Measurements from ENCODE around the gene MDH1.

MDH1 gene

GRCh38 chr2:63631501-63631900, 42.7 kb downstream of the MDH1 start:
- ATAC-seq: no peak
- TF ChIP-seq ZFP30 (CRISPR knock-in tag; IDR thresholded peaks at IDR 0.05) (no peak), TCF4 (CRISPR knock-in tag; IDR thresholded peaks at IDR 0.05; ENCODE audit: borderline replicate concordance) (peak; percentile 79; the same call in 1 of the 2 replicates)

GRCh38 chr2:63632382-63632781, 43.6 kb downstream of the MDH1 start:
- TF ChIP-seq ZFP3 (CRISPR knock-in tag; IDR thresholded peaks at IDR 0.05) (no peak), ZNF70 (CRISPR knock-in tag; IDR thresholded peaks at IDR 0.05) (no peak), RARB (CRISPR knock-in tag; IDR thresholded peaks at IDR 0.05) (no peak), CREB5 (CRISPR knock-in tag; IDR thresholded peaks at IDR 0.05; ENCODE audit: low read depth) (no peak), POU6F1 (CRISPR knock-in tag; IDR thresholded peaks at IDR 0.05; ENCODE audit: borderline replicate concordance, low read depth) (no peak), CSDC2 (CRISPR knock-in tag; IDR thresholded peaks at IDR 0.05) (no peak), ISL1 (CRISPR knock-in tag; IDR thresholded peaks at IDR 0.05) (no peak), TOX (CRISPR knock-in tag; IDR thresholded peaks at IDR 0.05; ENCODE audit: borderline replicate concordance) (no peak), ARNTL (CRISPR knock-in tag; IDR thresholded peaks at IDR 0.05; ENCODE audit: borderline replicate concordance, low read depth) (no peak), ZC3H10 (CRISPR knock-in tag; IDR thresholded peaks at IDR 0.05) (no peak), PPARA (CRISPR knock-in tag; IDR thresholded peaks at IDR 0.05; ENCODE audit: borderline replicate concordance) (no peak), ZNF565 (CRISPR knock-in tag; conservative IDR thresholded peaks at IDR 0.05; ENCODE audit: low read depth) (no peak), SNAI2 (CRISPR knock-in tag; IDR thresholded peaks at IDR 0.05) (no peak), TSHZ2 (CRISPR knock-in tag; IDR thresholded peaks at IDR 0.05) (no peak)
- ATAC-seq: no peak

GRCh38 chr2:63639344-63639743, 50.6 kb downstream of the MDH1 start:
- TF ChIP-seq ISL1 (CRISPR knock-in tag; IDR thresholded peaks at IDR 0.05) (no peak), TSHZ2 (CRISPR knock-in tag; IDR thresholded peaks at IDR 0.05) (no peak), CREB5 (CRISPR knock-in tag; IDR thresholded peaks at IDR 0.05; ENCODE audit: low read depth) (no peak), TOX (CRISPR knock-in tag; IDR thresholded peaks at IDR 0.05; ENCODE audit: borderline replicate concordance) (no peak), OSR1 (CRISPR knock-in tag; IDR thresholded peaks at IDR 0.05) (no peak), ZC3H10 (CRISPR knock-in tag; IDR thresholded peaks at IDR 0.05) (no peak), CSRNP3 (CRISPR knock-in tag; IDR thresholded peaks at IDR 0.05) (no peak), CSDC2 (CRISPR knock-in tag; IDR thresholded peaks at IDR 0.05) (no peak), ZNF565 (CRISPR knock-in tag; conservative IDR thresholded peaks at IDR 0.05; ENCODE audit: low read depth) (no peak), TCF4 (CRISPR knock-in tag; IDR thresholded peaks at IDR 0.05; ENCODE audit: borderline replicate concordance) (no peak), BACH2 (CRISPR knock-in tag; IDR thresholded peaks at IDR 0.05; ENCODE audit: borderline replicate concordance) (no peak), ZFP3 (CRISPR knock-in tag; IDR thresholded peaks at IDR 0.05) (no peak), GLIS3 (CRISPR knock-in tag; IDR thresholded peaks at IDR 0.05) (no peak)

More at GRCh38 chr2:63639344-63639743, 50.6 kb downstream of the MDH1 start:
- no peak for ATAC-seq

Data from SK-N-SH treated with all-trans-retinoic acid at 6 μM for 48 hours (cell line).